G401.6 (cell line): Measurements from ENCODE around the gene BPIFA1.

Experiments used
- FAIRE-seq: peaks from 2 replicates; lab custom pipeline; 2012; peaks lifted over from hg19 to GRCh38; lab: Jason Lieb, UNC

Gene BPIFA1

GRCh38 chr20:33235696-33236095 is at the start of gene BPIFA1:
TSS of gene BPIFA1 (plus strand) at chr20:33235996. CDS start at chr20:33237712, 1,716 bp downstream.
- FAIRE-seq, result no peak

- FAIRE-seq, result no peak
Observed at GRCh38 chr20:33187491-33187890, 48.3 kb upstream of the BPIFA1 start.

- FAIRE-seq, result no peak
Observed at GRCh38 chr20:33188421-33188820, 47.4 kb upstream of the BPIFA1 start.

- FAIRE-seq, result no peak
Observed at GRCh38 chr20:33191484-33191883, 44.3 kb upstream of the BPIFA1 start.

- FAIRE-seq, result no peak
Observed at GRCh38 chr20:33191955-33192354, 43.8 kb upstream of the BPIFA1 start.

GRCh38 chr20:33192912-33193501 is 42.8 kb upstream of the BPIFA1 start:
- no peak for FAIRE-seq

GRCh38 chr20:33199026-33199425 is 36.8 kb upstream of the BPIFA1 start:
- FAIRE-seq, result no peak

- no peak for FAIRE-seq
Observed at GRCh38 chr20:33202451-33202850, 33.3 kb upstream of the BPIFA1 start.

- no peak for FAIRE-seq
Observed at GRCh38 chr20:33203444-33203843, 32.4 kb upstream of the BPIFA1 start.

GRCh38 chr20:33209789-33210188 is 26.0 kb upstream of the BPIFA1 start:
- no peak for FAIRE-seq

GRCh38 chr20:33210371-33210770 is 25.4 kb upstream of the BPIFA1 start:
- FAIRE-seq, result no peak

GRCh38 chr20:33211817-33212424 is 23.9 kb upstream of the BPIFA1 start:
- no peak for FAIRE-seq

- FAIRE-seq, result no peak
Observed at GRCh38 chr20:33217052-33217451, 18.7 kb upstream of the BPIFA1 start, which contains the start of gene BPIFA3. TSS of gene BPIFA3 (plus strand) at chr20:33217352. CDS start at chr20:33217537, 185 bp downstream.

GRCh38 chr20:33224399-33224798 is 11.4 kb upstream of the BPIFA1 start:
- no peak for FAIRE-seq

- FAIRE-seq, result no peak
Observed at GRCh38 chr20:33229843-33230242, 6.0 kb upstream of the BPIFA1 start.

- no peak for FAIRE-seq
Observed at GRCh38 chr20:33231237-33231636, 4.6 kb upstream of the BPIFA1 start.

- no peak for FAIRE-seq
Observed at GRCh38 chr20:33232486-33233072, 3.2 kb upstream of the BPIFA1 start.

- no peak for FAIRE-seq
Observed at GRCh38 chr20:33233129-33233774, 2.5 kb upstream of the BPIFA1 start.

GRCh38 chr20:33234050-33234449 is 1.7 kb upstream of the BPIFA1 start:
- no peak for FAIRE-seq

GRCh38 chr20:33236351-33236750 is 555 bp downstream of the BPIFA1 start:
- no peak for FAIRE-seq

GRCh38 chr20:33237989-33238388 is 2.2 kb downstream of the BPIFA1 start:
- no peak for FAIRE-seq

GRCh38 chr20:33239418-33239817 is 3.6 kb downstream of the BPIFA1 start:
- FAIRE-seq, result no peak

- FAIRE-seq, result no peak
Observed at GRCh38 chr20:33239979-33240736, 4.4 kb downstream of the BPIFA1 start.
